ENCODE data around the gene PALD1. TPM values are rescaled to one million over a fixed set of nuclear protein-coding genes. Genes with fewer than 3 reads are reported as not detected.

PALD1 gene
- total and polyA plus RNA-seq, 3 donors from 2014 or later, result 6.3 to 13.3 (median 8.3) TPM

DNA sequence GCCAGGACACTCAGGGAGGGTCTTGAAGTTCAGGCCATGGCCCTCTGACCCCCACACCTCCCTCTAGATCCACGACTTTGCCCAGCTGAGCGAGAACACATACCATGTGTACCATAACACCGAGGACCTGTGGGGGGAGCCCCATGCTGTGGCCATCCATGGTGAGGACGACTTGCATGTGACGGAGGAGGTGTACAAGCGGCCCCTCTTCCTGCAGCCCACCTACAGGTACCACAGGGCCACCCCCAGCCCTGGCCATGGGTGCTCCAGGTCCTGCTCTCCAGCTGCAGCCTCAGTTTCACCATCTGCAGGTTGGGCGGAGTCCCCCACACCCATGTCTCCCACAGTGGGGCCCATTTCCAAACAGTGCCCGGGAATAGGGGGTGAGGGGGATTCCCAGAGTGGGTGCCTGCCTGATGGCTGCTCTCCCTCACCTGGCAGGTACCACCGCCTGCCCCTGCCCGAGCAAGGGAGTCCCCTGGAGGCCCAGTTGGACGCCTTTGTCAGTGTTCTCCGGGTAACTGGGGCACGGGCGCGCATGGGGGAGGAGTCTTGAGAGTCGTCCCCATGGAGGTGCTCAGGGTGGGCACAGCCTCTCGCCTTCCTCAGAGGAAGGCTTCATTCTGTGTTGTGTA lies 54.1 kb downstream of the PALD1 start:
- Histone ChIP-seq H3K36me3 (ENCODE audit: low read depth, missing control alignments) (no peaks in the 10 kb centered on the region), H3K4me1 (no peaks in the 10 kb centered on the region), H3K27me3 (no peaks in the 10 kb centered on the region), H3K9me3 (no peaks in the 10 kb centered on the region), H3K27ac (no peak overlapping the region), H3K4me3 (no peak overlapping the region)
- no peak for TF ChIP-seq CTCF (IDR thresholded peaks at IDR 0.05)
- 94 to 100% methylated on average over 7 to 17 of the region's 17 CpGs for WGBS, 2 donors
- intact Hi-C loops (cut with DNase I; ENCODE audit: low total_unique reads), result no loop called here
- no peak for DNase-seq

- Histone ChIP-seq H3K36me3 (ENCODE audit: low read depth, missing control alignments) (no peaks in the 10 kb centered on the region), H3K27ac (no peak overlapping the region), H3K4me3 (no peak overlapping the region), H3K4me1 (no peaks in the 10 kb centered on the region), H3K9me3 (no peaks in the 10 kb centered on the region), H3K27me3 (no peaks in the 10 kb centered on the region)
- DNase-seq, result no peak
- intact Hi-C loops (cut with DNase I; ENCODE audit: low total_unique reads), result no loop called here
- 90 to 94% methylated on average over 5 of the region's 5 CpGs for WGBS, 2 donors
- TF ChIP-seq CTCF (IDR thresholded peaks at IDR 0.05), result no peak
- no peak for TF ChIP-seq POLR2A (IDR thresholded peaks at IDR 0.05)
Measured at GRCh38 chr10:70533189-70533558, 54.6 kb downstream of the PALD1 start.

- H3K4me3 ChIP-seq, result no peak overlapping the region
- H3K27me3 ChIP-seq, result no peaks in the 10 kb centered on the region
- H3K27ac ChIP-seq, result no peak overlapping the region
- no peaks in the 10 kb centered on the region for H3K4me1 ChIP-seq
- TF ChIP-seq POLR2A (IDR thresholded peaks at IDR 0.05), result no peak
- TF ChIP-seq CTCF (IDR thresholded peaks at IDR 0.05), result no peak
- 88 to 90% methylated on average over 10 of the region's 10 CpGs for WGBS, 2 donors
- no peak for DNase-seq
- intact Hi-C loops (cut with DNase I; ENCODE audit: low total_unique reads), result no loop called here
- no peaks in the 10 kb centered on the region for H3K36me3 ChIP-seq (ENCODE audit: low read depth, missing control alignments)
- no peaks in the 10 kb centered on the region for H3K9me3 ChIP-seq
Measured at GRCh38 chr10:70534281-70534680, 55.7 kb downstream of the PALD1 start.

GRCh38 chr10:70535001-70535400 lies 56.4 kb downstream of the PALD1 start:
- Histone ChIP-seq H3K36me3 (ENCODE audit: low read depth, missing control alignments) (no peaks in the 10 kb centered on the region), H3K27me3 (no peaks in the 10 kb centered on the region), H3K9me3 (no peaks in the 10 kb centered on the region), H3K27ac (no peak overlapping the region), H3K4me1 (no peaks in the 10 kb centered on the region), H3K4me3 (no peak overlapping the region)
- intact Hi-C loops (cut with DNase I; ENCODE audit: low total_unique reads), result no loop called here
- TF ChIP-seq POLR2A (IDR thresholded peaks at IDR 0.05) (no peak), CTCF (IDR thresholded peaks at IDR 0.05) (no peak)
- WGBS, 2 donors, result 91 to 97% methylated on average over 2 of the region's 2 CpGs
- DNase-seq, result no peak

- Histone ChIP-seq H3K27me3 (no peaks in the 10 kb centered on the region), H3K4me1 (no peaks in the 10 kb centered on the region), H3K9me3 (no peaks in the 10 kb centered on the region), H3K27ac (no peak overlapping the region), H3K36me3 (ENCODE audit: low read depth, missing control alignments) (no peaks in the 10 kb centered on the region), H3K4me3 (no peak overlapping the region)
- 91 to 94% methylated on average over 5 of the region's 5 CpGs for WGBS, 2 donors
- intact Hi-C loops (cut with DNase I; ENCODE audit: low total_unique reads), result no loop called here
- DNase-seq, result no peak
- TF ChIP-seq POLR2A (IDR thresholded peaks at IDR 0.05) (no peak), CTCF (IDR thresholded peaks at IDR 0.05) (no peak)
Measured at GRCh38 chr10:70535451-70535850, 56.9 kb downstream of the PALD1 start.

Data from testis (tissue), 3 donors.